WI38 (cell line): Measurements from ENCODE around the gene GPC1.

Experiments
- H3K4me3 ChIP-seq: 2 replicates; pipeline ENCODE4 v1.5.1; 2011; ENCODE audit warnings: low read depth, mild to moderate bottlenecking, control low read depth, low read length
- TF ChIP-seq, protein P1 (sequence below): IDR thresholded peaks from 2 replicates; pipeline ENCODE4 v1.5.1; 2012; ENCODE audit warnings: low read depth, mild to moderate bottlenecking, control low read depth, low read length

The GPC1 gene

DNA sequence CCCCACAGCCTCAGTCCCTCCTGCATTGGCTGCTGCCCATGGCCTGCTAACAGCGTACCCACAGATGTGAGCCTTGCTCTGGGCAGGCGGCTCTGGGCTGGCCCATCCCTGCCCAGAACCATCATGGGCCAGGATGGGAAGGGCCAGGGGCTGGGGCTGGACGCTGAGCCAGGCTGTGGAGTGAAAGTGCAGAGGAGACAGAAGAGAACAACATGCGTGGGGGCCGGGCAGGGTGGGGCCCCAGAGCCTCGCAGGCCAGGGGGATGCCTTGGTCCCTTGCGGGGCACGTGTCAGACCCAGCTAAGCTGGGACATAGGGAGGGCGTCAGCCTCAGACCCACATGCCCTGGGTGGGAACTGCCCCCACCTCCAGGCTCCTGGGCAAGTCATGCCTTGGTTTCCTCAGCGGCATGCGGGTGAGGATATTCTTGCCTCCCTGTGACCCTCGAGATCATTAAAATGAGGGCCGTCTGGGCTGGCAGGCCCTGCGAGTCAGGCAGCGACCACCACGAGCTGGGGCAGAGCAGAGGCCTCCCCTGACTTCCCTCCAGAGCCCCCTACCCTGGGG lies 27.3 kb downstream of the GPC1 start:
- TF ChIP-seq, protein P1, sequence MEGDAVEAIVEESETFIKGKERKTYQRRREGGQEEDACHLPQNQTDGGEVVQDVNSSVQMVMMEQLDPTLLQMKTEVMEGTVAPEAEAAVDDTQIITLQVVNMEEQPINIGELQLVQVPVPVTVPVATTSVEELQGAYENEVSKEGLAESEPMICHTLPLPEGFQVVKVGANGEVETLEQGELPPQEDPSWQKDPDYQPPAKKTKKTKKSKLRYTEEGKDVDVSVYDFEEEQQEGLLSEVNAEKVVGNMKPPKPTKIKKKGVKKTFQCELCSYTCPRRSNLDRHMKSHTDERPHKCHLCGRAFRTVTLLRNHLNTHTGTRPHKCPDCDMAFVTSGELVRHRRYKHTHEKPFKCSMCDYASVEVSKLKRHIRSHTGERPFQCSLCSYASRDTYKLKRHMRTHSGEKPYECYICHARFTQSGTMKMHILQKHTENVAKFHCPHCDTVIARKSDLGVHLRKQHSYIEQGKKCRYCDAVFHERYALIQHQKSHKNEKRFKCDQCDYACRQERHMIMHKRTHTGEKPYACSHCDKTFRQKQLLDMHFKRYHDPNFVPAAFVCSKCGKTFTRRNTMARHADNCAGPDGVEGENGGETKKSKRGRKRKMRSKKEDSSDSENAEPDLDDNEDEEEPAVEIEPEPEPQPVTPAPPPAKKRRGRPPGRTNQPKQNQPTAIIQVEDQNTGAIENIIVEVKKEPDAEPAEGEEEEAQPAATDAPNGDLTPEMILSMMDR: no peak
- no peak overlapping the region for H3K4me3 ChIP-seq

DNA sequence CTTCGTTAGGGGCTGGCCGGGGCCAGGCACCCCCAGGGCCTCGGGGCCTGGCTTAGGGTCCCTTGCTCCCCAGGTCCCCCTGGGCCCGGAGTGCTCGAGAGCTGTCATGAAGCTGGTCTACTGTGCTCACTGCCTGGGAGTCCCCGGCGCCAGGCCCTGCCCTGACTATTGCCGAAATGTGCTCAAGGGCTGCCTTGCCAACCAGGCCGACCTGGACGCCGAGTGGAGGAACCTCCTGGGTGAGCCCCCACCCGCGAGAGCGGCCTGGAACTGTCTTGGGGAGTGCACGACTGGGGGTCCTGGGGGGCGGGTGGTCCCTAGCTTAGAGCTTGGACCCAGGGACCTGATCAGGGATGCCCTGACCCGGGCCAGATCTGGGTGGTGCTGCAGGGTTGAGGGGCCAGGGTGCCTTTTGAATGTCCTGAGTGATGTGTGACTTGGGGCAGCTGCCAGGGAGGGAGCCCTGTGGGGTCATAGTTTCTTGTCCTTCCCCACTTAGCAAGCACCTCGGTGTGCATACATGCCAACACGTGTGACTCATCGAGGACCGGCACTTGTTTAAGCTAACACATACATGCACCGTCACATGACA lies 27.9 kb downstream of the GPC1 start:
- TF ChIP-seq, protein P1: no peak
- no peak overlapping the region for H3K4me3 ChIP-seq

DNA sequence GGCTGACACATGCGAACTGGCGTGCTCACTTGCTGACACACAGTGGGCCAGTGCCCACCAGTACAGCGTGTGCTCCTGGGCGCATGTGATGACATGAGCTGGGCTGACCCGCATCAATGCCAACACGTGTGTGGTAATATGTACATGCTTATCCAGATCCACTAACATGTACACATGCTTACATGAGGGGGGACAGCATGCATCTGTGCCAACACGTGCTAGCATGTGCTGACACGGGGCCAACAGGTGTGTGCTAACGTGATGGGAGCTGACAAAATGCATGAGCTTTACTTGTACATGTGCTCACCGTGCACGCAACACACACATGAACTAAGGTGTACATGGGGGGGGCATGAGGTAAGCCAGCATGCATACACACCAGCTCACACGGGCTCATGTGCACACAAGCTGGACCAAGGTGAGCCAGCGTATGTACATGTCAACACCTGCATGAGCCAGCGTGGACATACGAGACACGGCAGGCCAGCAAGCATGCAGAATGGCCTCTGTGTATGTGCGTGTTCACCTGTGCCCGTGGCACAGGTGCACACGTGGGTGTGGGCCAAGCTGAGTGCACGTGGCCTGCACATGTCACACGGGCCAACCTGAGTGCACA lies 28.5 kb downstream of the GPC1 start:
- TF ChIP-seq, protein P1: no peak

DNA sequence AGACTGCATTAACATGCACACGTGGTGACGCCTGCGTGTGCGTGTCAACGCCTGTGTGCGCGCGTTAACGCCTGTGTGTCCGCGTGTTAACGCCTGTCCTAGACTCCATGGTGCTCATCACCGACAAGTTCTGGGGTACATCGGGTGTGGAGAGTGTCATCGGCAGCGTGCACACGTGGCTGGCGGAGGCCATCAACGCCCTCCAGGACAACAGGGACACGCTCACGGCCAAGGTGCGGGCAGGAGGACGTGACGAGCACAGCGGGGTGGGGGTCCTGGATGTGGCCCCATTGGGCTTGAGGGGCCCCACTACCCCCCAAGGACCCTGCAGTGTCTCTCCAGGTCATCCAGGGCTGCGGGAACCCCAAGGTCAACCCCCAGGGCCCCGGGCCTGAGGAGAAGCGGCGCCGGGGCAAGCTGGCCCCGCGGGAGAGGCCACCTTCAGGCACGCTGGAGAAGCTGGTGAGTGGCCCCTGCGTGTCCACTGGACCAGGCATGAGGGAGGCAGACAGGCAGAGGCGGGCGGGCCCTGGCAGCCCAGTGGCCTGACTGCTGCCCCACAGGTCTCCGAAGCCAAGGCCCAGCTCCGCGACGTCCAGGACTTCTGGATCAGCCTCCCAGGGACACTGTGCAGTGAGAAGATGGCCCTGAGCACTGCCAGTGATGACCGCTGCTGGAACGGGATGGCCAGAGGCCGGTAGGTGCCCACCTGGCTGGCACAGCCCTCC lies 29.2 kb downstream of the GPC1 start:
- TF ChIP-seq, protein P1: no peak

More for the DNA sequence above, 28.5 kb downstream of the GPC1 start:
- no peak overlapping the region for H3K4me3 ChIP-seq

DNA sequence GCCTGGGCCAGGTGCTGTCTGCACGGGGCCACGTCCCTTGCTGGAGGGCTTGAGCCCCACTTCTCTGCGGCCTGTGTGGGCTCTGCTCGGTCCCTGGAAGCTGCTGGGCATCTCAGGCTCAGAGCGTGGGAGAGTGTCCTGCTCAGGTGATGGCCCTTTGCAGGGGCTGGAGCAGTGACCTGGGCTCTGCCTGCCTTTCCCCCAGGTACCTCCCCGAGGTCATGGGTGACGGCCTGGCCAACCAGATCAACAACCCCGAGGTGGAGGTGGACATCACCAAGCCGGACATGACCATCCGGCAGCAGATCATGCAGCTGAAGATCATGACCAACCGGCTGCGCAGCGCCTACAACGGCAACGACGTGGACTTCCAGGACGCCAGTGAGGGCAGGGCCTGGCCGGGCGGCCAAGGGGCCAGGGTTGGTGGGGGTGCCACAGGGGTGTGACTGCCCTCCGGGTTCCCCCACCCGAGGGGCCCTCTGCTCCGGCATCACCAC lies 29.9 kb downstream of the GPC1 start:
- H3K4me3 ChIP-seq: no peak overlapping the region
- TF ChIP-seq, protein P1: no peak

More for the DNA sequence above, 29.2 kb downstream of the GPC1 start:
- no peak overlapping the region for H3K4me3 ChIP-seq

DNA sequence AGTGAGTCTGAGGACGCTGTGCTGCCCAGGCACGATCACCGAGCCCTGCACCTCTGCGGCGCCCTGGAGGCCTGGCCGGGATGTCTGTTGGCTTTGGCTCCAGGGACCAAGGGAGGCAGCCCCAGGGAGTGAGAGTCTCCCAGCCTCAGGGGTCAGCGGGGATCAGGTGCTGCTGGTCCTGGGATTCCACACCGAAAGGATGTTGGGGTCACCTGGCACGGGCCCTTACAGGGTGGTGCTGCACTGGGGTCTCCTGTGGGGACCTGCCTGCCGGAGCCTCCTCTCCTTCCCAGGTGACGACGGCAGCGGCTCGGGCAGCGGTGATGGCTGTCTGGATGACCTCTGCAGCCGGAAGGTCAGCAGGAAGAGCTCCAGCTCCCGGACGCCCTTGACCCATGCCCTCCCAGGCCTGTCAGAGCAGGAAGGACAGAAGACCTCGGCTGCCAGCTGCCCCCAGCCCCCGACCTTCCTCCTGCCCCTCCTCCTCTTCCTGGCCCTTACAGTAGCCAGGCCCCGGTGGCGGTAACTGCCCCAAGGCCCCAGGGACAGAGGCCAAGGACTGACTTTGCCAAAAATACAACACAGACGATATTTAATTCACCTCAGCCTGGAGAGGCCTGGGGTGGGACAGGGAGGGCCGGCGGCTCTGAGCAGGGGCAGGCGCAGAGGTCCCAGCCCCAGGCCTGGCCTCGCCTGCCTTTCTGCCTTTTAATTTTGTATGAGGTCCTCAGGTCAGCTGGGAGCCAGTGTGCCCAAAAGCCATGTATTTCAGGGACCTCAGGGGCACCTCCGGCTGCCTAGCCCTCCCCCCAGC lies 30.5 kb downstream of the GPC1 start:
- TF ChIP-seq, protein P1: no peak
- no peak overlapping the region for H3K4me3 ChIP-seq
